HG03457 (cell line): ENCODE measurements around the gene EEPD1.

Experiments used
- ATAC-seq: cut with Tn5 transposase; IDR thresholded peaks from one replicate; pipeline ENCODE4 v1.9.1; 2021; ENCODE audit warnings: moderate number of reproducible peaks; ENCODE audit not compliant: unreplicated experiment

EEPD1 gene

GRCh38 chr7:36278620-36279172 is 125.6 kb downstream of the EEPD1 start:
- no peak for ATAC-seq

GRCh38 chr7:36279200-36279925 is 126.3 kb downstream of the EEPD1 start:
- ATAC-seq, result no peak

DNA sequence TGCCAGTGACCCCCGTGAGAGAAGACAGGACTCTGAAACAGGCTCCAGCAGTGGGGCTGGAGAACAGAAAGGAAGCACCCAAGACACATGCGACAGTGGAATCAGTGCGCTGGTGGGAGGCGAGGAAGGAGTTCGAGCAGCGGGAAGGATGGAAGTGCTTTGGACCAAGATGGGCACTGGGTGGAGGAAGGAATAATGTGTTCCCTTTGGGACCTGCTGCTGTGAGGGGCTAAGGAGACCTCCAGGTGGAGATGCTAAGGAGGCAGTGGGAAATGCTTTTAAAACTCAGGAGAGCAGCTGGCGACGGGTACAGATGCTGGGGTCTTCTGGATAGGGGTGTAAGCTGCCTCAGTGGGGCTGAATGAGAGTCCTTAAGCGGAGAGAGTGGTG is 126.9 kb downstream of the EEPD1 start:
- no peak for ATAC-seq

DNA sequence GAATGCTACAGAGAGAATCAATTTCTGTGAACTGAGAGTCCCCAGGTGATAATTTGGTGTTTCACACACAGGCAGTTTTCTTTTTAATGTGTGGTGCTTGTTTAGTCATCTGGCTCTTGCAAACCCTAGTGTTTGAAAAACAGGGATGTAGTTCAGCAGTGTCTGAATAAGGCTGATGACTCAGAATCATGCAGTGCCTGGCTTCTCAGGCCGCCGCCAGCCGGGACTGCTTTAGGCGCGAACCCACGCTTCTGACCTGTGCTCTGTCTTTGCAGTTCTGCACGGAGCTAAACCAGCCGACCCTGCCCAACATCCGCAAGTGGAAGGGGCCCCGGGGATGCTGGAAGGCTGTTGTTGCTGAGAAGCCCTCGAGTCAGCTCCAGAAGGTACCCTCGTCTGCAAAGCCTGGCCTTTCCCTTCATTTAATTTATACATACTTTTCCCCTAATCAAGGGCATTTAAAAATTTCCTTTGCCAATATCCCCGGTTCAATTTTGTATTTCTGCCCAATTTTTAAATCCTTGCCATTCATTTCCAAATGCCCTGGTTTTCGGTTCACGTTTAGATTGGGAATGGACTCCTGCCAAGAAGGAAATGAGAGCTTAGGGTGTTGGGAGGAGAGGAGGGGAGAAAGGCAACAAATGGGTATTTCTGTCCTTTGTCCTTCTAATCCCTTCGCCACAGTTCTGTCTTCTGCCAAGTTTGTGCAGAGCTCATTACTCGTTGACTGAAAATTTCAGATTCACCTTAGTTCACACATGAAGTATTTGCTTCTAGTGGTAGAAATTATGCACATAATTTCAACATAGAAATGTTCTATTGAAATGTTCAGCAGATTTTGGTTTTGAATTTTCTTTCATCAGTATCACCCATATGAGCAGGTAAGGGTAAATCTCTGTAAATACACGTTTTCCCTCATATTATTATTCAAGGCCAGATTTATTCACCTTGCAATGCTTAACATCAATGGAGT is 128.1 kb downstream of the EEPD1 start:
- no peak for ATAC-seq

GRCh38 chr7:36281945-36282717 is 129.1 kb downstream of the EEPD1 start:
- ATAC-seq, result no peak

- ATAC-seq, result no peak
Measured at GRCh38 chr7:36283181-36283580, 130.1 kb downstream of the EEPD1 start.

DNA sequence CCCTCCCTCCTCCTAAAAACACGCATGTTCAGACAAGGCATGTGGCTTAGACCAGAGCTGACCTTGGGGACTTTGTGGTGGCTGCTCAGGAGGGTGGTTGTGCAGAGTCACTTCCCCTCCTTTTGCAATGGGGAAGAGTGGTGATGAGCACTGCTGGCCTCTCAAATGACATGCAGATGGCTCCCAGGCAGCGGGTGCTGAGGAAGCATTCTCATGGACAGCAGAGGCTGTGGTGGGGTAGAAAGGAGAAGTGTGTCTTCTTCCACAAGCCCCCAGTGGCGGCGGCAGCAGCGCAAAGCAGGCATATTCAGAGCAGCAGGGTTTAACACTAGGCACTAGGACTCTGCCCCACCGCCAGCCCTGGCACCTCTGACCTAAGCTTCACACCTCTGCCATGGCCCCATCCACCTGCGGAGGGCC is 130.7 kb downstream of the EEPD1 start:
- no peak for ATAC-seq

DNA sequence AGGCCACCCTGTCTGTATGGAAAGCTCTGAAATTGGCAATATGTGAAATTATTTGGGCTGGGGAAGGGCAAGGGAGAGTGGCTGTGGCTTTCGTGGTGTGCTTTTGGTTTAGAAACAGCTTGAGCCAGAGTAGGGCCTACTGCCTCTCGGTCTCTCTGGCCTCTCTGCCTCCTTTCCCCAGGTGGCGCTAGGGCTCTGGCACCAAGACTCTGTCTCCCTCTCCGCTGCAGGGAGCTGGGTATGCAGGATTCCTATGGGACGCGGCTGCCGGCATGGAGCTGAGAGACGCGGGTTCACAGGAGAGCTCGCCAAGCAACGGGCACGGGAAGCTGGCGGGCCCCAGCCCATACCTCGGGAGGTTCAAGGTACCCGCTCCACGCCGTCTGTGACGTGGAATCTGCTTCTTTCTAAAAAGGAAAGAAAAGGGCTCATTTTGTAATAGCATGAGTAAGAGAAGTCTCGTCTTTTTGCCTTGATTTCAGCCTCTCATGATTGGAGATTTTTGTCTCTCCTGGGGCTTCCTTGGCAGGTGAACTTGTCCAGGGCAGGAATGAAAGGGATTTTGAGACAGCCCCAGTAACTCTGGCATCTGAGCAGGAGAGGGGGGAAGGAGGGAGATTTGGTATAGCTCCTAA is 131.5 kb downstream of the EEPD1 start:
- no peak for ATAC-seq

- no peak for ATAC-seq
Measured at GRCh38 chr7:36285276-36285675, 132.2 kb downstream of the EEPD1 start.

- no peak for ATAC-seq
Measured at GRCh38 chr7:36286226-36286625, 133.2 kb downstream of the EEPD1 start.

DNA sequence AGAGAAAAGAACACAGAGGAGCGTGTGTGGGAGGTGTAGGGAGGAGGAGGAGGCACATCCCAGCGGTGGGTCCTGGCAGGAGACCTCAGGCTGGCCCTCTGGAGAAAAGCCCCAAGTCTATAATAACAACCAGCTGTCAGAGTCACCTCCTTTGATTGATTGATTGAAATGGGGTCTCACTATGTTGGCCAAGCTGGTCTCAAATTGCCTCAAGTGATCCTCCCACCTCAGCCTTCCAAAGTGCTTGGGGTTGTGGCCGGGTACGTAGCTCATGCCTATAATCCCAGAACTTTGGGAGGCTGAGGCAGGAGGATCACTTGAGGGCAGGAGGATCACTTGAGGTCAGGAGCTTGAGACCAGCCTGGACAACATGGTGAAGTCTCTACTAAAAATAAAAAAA is 133.6 kb downstream of the EEPD1 start:
- no peak for ATAC-seq

GRCh38 chr7:36287371-36288241 is 134.6 kb downstream of the EEPD1 start:
- ATAC-seq, result no peak

- no peak for ATAC-seq
Measured at GRCh38 chr7:36288501-36288900, 135.4 kb downstream of the EEPD1 start.

- ATAC-seq, result no peak
Measured at GRCh38 chr7:36289833-36290661, 137.0 kb downstream of the EEPD1 start.

GRCh38 chr7:36291387-36292316 is 138.6 kb downstream of the EEPD1 start:
- no peak for ATAC-seq

- no peak for ATAC-seq
Measured at GRCh38 chr7:36295090-36295489, 142.0 kb downstream of the EEPD1 start.

- ATAC-seq, result no peak
Measured at GRCh38 chr7:36296284-36296683, 143.2 kb downstream of the EEPD1 start.
